GM19452 (cell line): ENCODE results near the gene UNC119B.

ENCODE experiments used
- ATAC-seq: cut with Tn5 transposase; IDR thresholded peaks from one replicate; pipeline ENCODE4 v1.9.1; 2021; ENCODE audit not compliant: unreplicated experiment

The UNC119B gene

GRCh38 chr12:120761519-120761934 is 51.3 kb downstream of the UNC119B start:
- no peak for ATAC-seq

- no peak for ATAC-seq
Observed at GRCh38 chr12:120762086-120762485, 51.8 kb downstream of the UNC119B start.

- ATAC-seq, result no peak
Observed at GRCh38 chr12:120763250-120763649, 53.0 kb downstream of the UNC119B start.

GRCh38 chr12:120764816-120765215 is 54.6 kb downstream of the UNC119B start:
- ATAC-seq, result no peak

- ATAC-seq, result no peak
Observed at GRCh38 chr12:120766566-120766965, 56.3 kb downstream of the UNC119B start.

- ATAC-seq, result no peak
Observed at GRCh38 chr12:120767071-120768024, 57.1 kb downstream of the UNC119B start.

- ATAC-seq, result no peak
Observed at GRCh38 chr12:120771097-120771496, 60.8 kb downstream of the UNC119B start.
